HepG2 (cell line): Measurements from ENCODE around the gene PSMD12. TPM values are rescaled to one million over a fixed set of nuclear protein-coding genes. Genes with fewer than 3 reads are reported as not detected.

Source experiments
- CEBPG ChIP-seq: IDR thresholded peaks from 2 replicates; pipeline ENCODE4 v1.6.1; 2016
- GTF3A ChIP-seq: sonication (generic); formaldehyde crosslinking; conservative IDR thresholded peaks from 2 replicates; pipeline ENCODE4 v1.4.0; 2020; ENCODE audit warnings: mild to moderate bottlenecking, missing genetic modification reagents
- KDM5A ChIP-seq: fragments of 200-600 bp; sonication (generic); IDR thresholded peaks from 2 replicates; pipeline ENCODE4 v1.7.0; 2018; ENCODE audit warnings: antibody characterized with exemption, mild to moderate bottlenecking, low read length, borderline replicate concordance
- KDM6A ChIP-seq: IDR thresholded peaks from 2 replicates; pipeline ENCODE4 v1.6.1; 2016; ENCODE audit warnings: low read depth
- KMT2B ChIP-seq: IDR thresholded peaks from 2 replicates; pipeline ENCODE4 v1.6.1; 2016; ENCODE audit warnings: missing genetic modification reagents, missing compliant biosample characterization
- NR2F2 ChIP-seq: IDR thresholded peaks from 2 replicates; pipeline ENCODE4 v1.6.1; 2012; ENCODE audit warnings: low read depth, inconsistent platforms, borderline replicate concordance
- RFX3 ChIP-seq: IDR thresholded peaks from 2 replicates; pipeline ENCODE4 v1.6.1; 2016; ENCODE audit warnings: missing biosample characterization, missing genetic modification reagents
- TEAD3 ChIP-seq: optimal IDR thresholded peaks from 2 replicates; pipeline ENCODE3; 2016; ENCODE audit warnings: borderline replicate concordance
- ZFP41 ChIP-seq: sonication (generic); formaldehyde crosslinking; IDR thresholded peaks from 2 replicates; pipeline ENCODE4 v1.4.0; 2020; ENCODE audit warnings: mild to moderate bottlenecking, missing genetic modification reagents, borderline replicate concordance
- ZFP90 ChIP-seq: sonication (generic); formaldehyde crosslinking; IDR thresholded peaks from 2 replicates; pipeline ENCODE4 v1.8.0; 2022; ENCODE audit warnings: missing genetic modification reagents, mild to moderate bottlenecking, inconsistent platforms, borderline replicate concordance
- ZNF101 ChIP-seq: sonication (generic); formaldehyde crosslinking; IDR thresholded peaks from 2 replicates; pipeline ENCODE4 v1.4.0; 2020; ENCODE audit warnings: mild to moderate bottlenecking, low read depth, missing genetic modification reagents, borderline replicate concordance
- ZNF614 ChIP-seq: IDR thresholded peaks from 2 replicates; pipeline ENCODE4 v1.6.1; 2018; ENCODE audit warnings: missing biosample characterization, missing genetic modification reagents, inconsistent platforms, borderline replicate concordance
- ZNF724P ChIP-seq: sonication (generic); formaldehyde crosslinking; IDR thresholded peaks from 2 replicates; pipeline ENCODE4 v1.8.0; 2022; ENCODE audit warnings: missing genetic modification reagents, borderline replicate concordance
- polyA plus RNA-seq, 8 experiments: library from polyadenylated mRNA; depleted of rRNA in 3 of 8; stranded (reverse) in 7 of 8; unstranded in 1 of 8; fragments of >200 nt; fragmentation: Illumina TruSeq in 4 of 8; extraction: Trizol in 4 of 8; gene quantifications; 2 replicates each; pipeline versions ENCODE4 v1.2.1 to v1.2.3, GENCODE V29; 2011 to 2016; ENCODE audit warnings: low read depth in 4 of 8, missing spikeins in 1 of 8, mixed read lengths in 1 of 8; ENCODE audit not compliant: insufficient read depth in 1 of 8
- total RNA-seq, 5 experiments: library from RNA; depleted of rRNA; stranded (reverse); fragments of >200 nt; fragmentation: Illumina TruSeq; extraction: Trizol; gene quantifications; 2 replicates each; pipeline ENCODE4 v1.2.3, GENCODE V29; 2016; ENCODE audit warnings: low read depth in 1 of 5
- TF ChIP-seq, protein P1 (sequence below): sonication (generic); formaldehyde crosslinking; IDR thresholded peaks from 2 replicates; pipeline ENCODE4 v1.5.0; 2020; ENCODE audit warnings: mild to moderate bottlenecking, missing genetic modification reagents
- TF ChIP-seq, protein P2 (sequence below): sonication (generic); formaldehyde crosslinking; IDR thresholded peaks from 2 replicates; pipeline ENCODE4 v1.5.1; 2020; ENCODE audit warnings: missing genetic modification reagents, mild to moderate bottlenecking, borderline replicate concordance
- TF ChIP-seq, protein P3 (sequence below): sonication (generic); formaldehyde crosslinking; IDR thresholded peaks from 2 replicates; pipeline ENCODE4 v1.8.1; 2023; ENCODE audit warnings: mild to moderate bottlenecking, missing genetic modification reagents, borderline replicate concordance
- TF ChIP-seq, protein P4 (sequence below): sonication (generic); formaldehyde crosslinking; IDR thresholded peaks from 2 replicates; pipeline ENCODE4 v1.4.0; 2020; ENCODE audit warnings: missing genetic modification reagents
- TF ChIP-seq, protein P5 (sequence below): sonication (generic); formaldehyde crosslinking; conservative IDR thresholded peaks from 2 replicates; pipeline ENCODE4 v1.4.0; 2020; ENCODE audit warnings: mild to moderate bottlenecking, missing genetic modification reagents, moderate library complexity
- TF ChIP-seq, protein P6 (sequence below): sonication (generic); formaldehyde crosslinking; IDR thresholded peaks from 2 replicates; pipeline ENCODE4 v1.5.1; 2020; ENCODE audit warnings: missing genetic modification reagents, mild to moderate bottlenecking, borderline replicate concordance

The PSMD12 gene
- total and polyA plus RNA-seq, 2 of the 13 experiments (the other 11 are each of a cell fraction or from before 2014, with no cell fraction given), result 27.4 to 71.7 TPM

DNA sequence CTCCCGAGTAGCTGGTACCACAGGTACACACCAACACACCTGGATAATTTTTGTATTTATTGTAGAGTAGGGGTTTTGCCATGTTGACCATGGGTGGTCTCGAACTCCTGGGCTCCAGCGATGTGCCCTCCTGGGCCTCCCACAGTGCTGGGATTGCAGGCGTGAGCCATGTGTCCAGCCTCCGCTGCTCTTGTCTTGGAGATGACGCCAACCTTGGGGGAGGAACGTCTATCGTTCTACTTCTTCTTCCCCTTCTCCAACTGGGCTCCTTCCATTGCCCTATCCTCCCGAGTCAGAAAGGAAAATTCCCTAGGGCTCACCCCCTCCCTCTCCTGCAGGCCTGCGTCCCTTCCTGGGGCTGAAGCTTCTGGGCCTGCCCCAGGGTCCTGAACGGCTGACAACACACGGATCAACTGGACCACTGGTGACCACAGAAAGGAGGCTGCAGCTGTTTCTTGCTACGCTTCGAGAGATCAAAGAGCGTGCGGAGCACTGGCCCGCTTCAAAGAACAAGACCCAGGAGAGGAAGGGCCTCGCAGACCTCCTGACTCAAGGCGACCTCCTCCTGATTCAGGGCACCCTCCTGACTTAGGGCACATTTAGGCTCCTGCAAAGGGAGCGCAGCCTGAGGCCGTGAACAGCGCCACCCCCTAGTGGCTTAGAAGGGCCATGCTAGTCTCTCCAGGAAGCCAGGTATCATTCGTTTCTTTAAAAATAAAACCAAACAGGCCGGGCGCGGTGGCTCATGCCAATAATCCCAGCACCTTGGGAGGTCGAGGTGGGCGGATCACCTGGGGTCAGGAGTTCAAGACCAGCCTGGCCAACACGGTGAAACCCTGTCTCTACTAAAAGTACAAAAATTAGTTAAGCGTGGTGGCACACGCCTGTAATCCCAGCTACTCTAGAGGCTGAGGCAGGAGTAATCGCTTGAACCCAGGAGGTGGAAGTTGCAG lies 72.8 kb downstream of the PSMD12 start (continued):
- TF ChIP-seq, protein P1, sequence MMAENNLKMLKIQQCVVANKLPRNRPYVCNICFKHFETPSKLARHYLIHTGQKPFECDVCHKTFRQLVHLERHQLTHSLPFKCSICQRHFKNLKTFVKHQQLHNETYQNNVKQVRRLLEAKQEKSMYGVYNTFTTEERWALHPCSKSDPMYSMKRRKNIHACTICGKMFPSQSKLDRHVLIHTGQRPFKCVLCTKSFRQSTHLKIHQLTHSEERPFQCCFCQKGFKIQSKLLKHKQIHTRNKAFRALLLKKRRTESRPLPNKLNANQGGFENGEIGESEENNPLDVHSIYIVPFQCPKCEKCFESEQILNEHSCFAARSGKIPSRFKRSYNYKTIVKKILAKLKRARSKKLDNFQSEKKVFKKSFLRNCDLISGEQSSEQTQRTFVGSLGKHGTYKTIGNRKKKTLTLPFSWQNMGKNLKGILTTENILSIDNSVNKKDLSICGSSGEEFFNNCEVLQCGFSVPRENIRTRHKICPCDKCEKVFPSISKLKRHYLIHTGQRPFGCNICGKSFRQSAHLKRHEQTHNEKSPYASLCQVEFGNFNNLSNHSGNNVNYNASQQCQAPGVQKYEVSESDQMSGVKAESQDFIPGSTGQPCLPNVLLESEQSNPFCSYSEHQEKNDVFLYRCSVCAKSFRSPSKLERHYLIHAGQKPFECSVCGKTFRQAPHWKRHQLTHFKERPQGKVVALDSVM (CRISPR knock-in tag), result peak; percentile 54; the same call in 1 of the 2 replicates
- TF ChIP-seq, protein P2, sequence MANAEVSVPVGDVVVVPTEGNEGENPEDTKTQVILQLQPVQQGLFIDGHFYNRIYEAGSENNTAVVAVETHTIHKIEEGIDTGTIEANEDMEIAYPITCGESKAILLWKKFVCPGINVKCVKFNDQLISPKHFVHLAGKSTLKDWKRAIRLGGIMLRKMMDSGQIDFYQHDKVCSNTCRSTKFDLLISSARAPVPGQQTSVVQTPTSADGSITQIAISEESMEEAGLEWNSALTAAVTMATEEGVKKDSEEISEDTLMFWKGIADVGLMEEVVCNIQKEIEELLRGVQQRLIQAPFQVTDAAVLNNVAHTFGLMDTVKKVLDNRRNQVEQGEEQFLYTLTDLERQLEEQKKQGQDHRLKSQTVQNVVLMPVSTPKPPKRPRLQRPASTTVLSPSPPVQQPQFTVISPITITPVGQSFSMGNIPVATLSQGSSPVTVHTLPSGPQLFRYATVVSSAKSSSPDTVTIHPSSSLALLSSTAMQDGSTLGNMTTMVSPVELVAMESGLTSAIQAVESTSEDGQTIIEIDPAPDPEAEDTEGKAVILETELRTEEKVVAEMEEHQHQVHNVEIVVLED (CRISPR knock-in tag), result no peak
- TF ChIP-seq, protein P3, sequence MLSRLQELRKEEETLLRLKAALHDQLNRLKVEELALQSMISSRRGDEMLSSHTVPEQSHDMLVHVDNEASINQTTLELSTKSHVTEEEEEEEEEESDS, result no peak
- TF ChIP-seq, protein P4, sequence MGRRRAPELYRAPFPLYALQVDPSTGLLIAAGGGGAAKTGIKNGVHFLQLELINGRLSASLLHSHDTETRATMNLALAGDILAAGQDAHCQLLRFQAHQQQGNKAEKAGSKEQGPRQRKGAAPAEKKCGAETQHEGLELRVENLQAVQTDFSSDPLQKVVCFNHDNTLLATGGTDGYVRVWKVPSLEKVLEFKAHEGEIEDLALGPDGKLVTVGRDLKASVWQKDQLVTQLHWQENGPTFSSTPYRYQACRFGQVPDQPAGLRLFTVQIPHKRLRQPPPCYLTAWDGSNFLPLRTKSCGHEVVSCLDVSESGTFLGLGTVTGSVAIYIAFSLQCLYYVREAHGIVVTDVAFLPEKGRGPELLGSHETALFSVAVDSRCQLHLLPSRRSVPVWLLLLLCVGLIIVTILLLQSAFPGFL (CRISPR knock-in tag), result no peak
- no peak; the same call in 1 of the 2 replicates for TF ChIP-seq KMT2B (CRISPR knock-in tag)
- no peak for TF ChIP-seq CEBPG
- no peak for TF ChIP-seq ZFP90 (CRISPR knock-in tag)
- TF ChIP-seq, protein P5, sequence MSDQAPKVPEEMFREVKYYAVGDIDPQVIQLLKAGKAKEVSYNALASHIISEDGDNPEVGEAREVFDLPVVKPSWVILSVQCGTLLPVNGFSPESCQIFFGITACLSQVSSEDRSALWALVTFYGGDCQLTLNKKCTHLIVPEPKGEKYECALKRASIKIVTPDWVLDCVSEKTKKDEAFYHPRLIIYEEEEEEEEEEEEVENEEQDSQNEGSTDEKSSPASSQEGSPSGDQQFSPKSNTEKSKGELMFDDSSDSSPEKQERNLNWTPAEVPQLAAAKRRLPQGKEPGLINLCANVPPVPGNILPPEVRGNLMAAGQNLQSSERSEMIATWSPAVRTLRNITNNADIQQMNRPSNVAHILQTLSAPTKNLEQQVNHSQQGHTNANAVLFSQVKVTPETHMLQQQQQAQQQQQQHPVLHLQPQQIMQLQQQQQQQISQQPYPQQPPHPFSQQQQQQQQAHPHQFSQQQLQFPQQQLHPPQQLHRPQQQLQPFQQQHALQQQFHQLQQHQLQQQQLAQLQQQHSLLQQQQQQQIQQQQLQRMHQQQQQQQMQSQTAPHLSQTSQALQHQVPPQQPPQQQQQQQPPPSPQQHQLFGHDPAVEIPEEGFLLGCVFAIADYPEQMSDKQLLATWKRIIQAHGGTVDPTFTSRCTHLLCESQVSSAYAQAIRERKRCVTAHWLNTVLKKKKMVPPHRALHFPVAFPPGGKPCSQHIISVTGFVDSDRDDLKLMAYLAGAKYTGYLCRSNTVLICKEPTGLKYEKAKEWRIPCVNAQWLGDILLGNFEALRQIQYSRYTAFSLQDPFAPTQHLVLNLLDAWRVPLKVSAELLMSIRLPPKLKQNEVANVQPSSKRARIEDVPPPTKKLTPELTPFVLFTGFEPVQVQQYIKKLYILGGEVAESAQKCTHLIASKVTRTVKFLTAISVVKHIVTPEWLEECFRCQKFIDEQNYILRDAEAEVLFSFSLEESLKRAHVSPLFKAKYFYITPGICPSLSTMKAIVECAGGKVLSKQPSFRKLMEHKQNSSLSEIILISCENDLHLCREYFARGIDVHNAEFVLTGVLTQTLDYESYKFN, result 0 out of 2 replicates have a peak, but pooled peaks have one; percentile 18
- TF ChIP-seq GTF3A (CRISPR knock-in tag), result no peak
- TF ChIP-seq KDM5A, result no peak
- no peak for TF ChIP-seq ZNF724P (CRISPR knock-in tag)
- TF ChIP-seq, protein P6, sequence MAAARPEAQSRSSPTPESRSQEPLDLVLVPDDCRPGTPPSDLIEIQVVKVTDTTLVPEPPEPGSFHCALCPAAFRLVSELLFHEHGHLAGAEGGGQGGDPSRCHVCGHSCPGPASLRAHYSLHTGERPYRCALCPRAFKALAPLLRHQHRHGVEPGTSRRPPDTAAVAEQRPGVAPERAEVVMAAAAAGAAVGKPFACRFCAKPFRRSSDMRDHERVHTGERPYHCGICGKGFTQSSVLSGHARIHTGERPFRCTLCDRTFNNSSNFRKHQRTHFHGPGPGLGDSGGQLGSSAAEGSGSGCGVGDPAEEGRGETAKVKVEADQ (CRISPR knock-in tag), result no peak
- TF ChIP-seq ZNF101, result no peak
- TF ChIP-seq ZNF614 (CRISPR knock-in tag), result no peak
- peak; percentile 37 for TF ChIP-seq TEAD3 (CRISPR knock-in tag)
- no peak for TF ChIP-seq RFX3
- no peak for TF ChIP-seq ZFP41 (CRISPR knock-in tag)
- TF ChIP-seq NR2F2, result no peak
- no peak for TF ChIP-seq KDM6A
